NCI-H446 (cell line): ENCODE data around the gene MOB1A.
"Not testable (repeated sequence)": the region's sequence is repeated elsewhere in the genome, so short reads cannot be mapped to it uniquely, and the experiment has no call there.

Experiments used
- DNase-seq, 2 experiments: peaks; one replicate each; lab custom pipeline; 2025; lab: John Stamatoyannopoulos, UW

Gene MOB1A

DNA sequence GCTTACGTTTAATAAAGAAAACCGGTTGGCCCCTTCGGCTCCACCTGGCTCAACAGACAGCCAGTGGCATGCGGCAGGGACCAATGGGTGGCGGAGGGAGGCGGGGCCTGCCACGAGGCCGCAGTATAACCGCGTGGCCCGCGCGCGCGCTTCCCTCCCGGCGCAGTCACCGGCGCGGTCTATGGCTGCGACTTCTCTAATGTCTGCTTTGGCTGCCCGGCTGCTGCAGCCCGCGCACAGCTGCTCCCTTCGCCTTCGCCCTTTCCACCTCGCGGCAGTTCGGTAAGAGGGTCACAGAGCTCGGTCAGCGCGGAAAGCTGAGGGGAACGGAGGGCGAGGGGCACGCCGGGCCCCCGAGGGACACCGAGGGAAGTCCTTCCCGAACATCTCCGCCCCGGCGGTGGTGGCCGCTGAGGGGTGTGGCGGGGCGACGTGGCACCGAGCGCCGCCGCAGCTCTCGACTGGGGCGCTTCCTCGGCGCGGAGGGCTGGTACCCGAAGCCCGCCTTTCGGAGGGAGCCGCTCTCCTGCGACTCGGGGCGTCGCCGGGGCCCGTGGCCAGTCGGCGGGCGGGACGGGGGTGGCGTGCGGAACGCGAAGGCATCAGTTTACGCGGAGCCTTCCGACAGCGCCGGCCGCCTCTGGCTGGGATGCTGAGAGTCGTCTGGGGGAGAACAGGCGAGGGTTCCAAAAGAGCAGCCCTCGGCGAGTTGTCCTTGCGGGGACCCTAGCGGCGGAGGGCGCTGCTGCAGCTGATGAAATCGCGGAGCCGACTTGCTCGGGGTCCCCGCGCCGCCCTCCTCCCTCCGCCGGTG, 20.0 kb upstream of the MOB1A start, which contains the start of gene MTHFD2:
Gene MTHFD2, plus strand, starts transcription at position 155 of the 814 bp plus-strand sequence. Its CDS starts 27 bp downstream, at position 182.
- peak; percentile 93 to 97 for DNase-seq

DNA sequence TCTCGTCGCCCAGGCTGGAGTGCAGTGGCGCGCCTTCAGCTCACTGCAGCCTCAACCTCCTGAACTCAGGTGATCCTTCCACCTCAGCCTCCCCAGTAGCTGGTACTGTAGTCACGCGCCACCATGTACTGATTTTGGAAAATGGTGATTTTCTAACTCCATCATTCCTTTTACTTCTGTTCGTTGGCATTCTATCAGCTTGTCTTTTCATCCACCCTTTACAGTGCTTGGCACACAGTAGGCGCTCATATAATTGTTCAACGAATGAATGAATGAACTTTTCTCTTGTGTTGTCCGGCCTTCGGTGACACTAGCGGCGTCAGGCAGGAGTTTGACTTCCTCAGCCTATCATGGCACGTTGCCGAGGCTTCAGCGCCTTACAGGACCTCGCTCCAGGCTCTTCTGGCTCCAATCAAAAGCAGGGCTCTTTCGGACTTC, 19.4 kb upstream of the MOB1A start:
- DNase-seq: no peak

DNA sequence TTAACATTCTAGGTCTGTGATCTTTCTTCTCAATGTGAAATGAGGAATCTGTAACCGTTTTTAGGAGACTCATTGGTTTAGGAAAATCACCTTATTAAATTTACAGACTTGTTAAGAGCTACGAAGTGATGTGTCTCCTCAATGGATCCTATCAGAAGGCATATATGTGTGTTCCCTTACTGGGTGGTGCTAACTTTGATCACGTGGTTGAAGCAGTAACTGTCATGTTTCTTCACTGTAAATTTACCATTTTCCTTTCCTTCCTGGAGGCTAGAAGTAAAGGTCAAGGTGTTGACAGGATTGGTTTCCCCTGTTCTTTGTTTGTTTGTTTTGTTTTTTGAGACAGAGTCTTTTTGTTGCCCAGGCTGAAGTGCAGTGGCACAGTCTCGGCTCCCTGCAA, 18.4 kb upstream of the MOB1A start:
- no peak for DNase-seq

DNA sequence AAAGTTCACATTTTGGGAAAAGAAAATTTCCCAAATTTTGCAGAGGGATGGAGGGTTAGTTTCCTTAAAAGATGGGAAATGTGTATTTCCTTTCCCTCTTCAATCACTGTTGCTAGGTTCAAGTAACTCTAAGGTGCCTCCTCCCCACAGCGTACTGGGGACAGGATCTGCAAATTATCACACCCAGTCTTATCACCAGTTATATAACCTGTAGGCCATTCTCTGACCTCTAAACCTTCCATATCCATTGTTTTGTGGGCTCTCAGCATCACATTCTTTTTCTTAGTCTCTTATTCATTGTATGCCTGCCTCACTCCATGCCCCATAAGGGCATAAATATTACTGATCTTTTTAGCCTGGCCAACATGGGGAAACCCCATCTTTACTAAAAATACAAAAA, 16.1 kb upstream of the MOB1A start:
- no peak for DNase-seq

- DNase-seq: no peak
These were observed 13.1 kb upstream of the MOB1A start for GRCh38 chr2:74191596-74192380.

DNA sequence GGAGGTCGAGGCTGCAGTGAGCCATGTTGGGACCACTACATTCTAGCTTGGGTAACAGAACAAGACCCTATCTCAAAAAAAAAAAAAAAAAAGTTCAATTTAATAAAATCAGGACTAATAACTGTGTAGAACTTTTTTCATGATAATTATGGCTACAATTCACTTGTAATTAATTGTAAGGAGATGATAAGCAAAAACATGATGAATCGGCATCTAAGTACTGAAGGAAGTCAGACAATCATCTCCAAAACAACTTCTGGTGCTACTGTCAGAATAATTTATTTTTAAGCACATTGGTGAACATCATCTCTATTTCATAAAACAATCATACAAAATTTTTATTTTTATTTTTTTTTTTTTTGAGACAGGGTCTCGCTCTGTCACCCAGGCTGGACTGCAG, 10.0 kb upstream of the MOB1A start:
- DNase-seq: no peak

DNA sequence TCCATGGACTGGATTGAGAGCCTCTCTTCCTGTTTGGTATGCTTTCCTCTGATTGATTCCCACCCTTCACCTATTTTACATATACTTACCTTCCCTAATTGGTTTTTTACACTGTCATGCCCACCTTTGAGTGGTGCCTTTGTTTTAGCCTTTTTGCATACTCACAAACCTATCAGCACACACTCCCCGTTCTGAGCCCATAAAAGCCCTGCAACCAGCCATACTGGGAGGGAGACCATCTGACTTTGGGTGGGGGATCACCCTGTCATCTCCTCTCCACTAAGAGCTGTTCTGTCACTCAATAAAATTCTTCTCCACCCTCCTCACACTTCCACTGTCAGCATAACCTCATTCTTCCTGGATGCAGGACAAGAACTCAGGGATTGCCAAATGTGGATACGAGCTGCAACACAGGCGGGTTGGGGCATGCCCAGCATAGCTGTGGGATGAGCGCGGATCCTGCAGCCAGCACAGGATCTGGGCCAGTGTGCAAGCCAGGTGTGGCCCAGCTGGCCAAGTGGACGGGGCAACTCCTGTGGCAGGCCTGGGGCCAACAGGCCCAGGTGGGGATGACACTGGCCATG, 9.4 kb upstream of the MOB1A start:
- DNase-seq: peak; percentile 82 to 84

- DNase-seq: not testable (repeated sequence)
These were observed 8.0 kb upstream of the MOB1A start for GRCh38 chr2:74186706-74187105.

DNA sequence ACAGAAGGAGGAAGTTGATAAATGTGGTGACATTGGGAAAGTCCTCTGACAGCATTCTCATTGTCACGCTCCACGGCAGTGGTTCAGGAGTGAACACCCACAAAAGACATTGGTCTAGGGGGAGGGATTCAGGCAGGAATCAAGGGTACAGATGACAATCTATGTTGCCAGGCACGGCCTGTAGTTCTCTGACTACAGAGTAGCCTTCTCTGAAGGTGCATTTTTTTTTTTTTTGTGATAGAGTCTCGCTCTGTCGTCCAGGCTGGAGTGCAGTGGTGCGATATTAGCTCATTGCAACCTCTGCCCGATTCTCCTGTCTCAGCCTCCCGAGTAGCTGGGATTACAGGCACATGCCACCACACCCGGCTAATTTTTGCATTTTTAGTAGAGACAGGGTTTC, 7.4 kb upstream of the MOB1A start:
- DNase-seq: no peak

- DNase-seq: no peak
These were observed 5.2 kb upstream of the MOB1A start for GRCh38 chr2:74183878-74184277.

GRCh38 chr2:74181739-74182138, 3.1 kb upstream of the MOB1A start:
- peak; percentile 65 to 92 for DNase-seq

DNA sequence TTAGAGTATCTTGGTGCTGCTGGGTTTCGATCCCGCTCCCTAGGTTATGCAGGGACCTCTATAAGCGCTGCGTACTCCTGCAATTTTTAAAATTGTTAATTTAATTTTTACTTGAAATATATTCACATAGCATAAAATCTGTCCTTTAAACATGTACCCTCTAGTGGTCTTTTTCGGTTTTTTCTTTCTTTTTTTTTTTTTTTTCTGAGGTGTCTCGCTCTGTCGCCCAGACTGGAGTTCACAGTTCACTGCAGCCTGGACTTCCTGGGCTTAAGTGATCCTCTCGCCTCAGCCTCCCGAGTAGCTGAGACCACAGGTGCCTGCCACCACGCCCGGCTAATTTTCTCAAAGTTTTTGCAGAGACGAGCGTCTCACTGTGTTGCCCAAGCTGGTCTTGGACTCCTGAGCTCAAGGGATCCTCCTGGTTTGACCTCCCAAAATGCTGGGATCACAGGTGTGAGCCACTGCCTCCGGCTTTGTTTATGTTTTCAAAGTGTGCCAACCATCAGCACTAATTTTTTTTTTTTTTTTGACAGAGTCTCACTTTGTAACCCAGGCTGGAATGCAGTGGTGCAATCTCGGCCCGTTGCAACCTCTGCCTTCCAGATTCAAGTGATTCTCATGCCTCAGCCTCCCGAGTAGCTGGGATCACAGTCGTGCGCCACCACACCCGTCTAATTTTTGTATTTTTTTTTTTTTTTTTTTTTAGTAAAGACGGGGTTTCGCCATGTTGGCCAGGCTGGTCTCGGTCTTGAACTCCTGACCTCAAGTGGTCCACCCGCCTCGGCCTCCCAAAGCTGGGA, 585 bp upstream of the MOB1A start:
- DNase-seq: no peak

DNA sequence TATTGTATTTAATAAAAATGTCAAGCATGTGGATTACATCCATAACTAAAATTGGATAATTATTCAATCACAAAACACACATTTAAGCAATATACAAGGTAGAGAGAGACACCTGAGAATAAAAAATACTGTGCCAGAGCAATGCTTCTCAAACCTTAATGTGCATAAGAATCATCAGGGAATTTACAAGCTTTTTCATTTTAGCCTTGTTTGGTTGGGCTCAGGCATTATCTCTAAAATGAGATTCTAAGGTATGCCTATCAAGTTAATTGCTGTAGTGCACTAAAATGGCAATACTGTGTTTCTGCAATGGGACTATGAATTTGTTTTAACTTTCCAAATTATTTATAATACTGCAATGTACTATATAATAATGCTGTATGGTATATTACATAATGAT, 983 bp downstream of the MOB1A start:
- DNase-seq: no peak

DNA sequence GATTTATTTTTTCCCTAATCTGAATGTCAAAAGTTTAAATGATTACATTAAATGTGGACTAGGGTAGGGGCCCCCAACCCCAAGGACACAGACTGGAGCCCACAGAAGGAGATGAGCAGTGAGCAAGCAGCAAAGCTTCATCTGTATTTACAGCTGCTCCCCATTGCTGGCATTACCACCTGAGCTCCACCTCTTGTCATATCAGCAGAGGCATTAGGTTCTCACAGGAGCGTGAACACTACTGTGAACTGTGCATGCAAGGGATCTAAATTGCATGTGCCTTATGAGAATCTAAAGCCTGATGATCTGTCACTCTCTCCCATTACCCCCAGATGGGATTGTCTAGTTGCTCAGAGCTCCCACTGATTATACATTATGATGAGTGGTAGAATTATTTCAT, 3.8 kb downstream of the MOB1A start:
- no peak for DNase-seq

DNA sequence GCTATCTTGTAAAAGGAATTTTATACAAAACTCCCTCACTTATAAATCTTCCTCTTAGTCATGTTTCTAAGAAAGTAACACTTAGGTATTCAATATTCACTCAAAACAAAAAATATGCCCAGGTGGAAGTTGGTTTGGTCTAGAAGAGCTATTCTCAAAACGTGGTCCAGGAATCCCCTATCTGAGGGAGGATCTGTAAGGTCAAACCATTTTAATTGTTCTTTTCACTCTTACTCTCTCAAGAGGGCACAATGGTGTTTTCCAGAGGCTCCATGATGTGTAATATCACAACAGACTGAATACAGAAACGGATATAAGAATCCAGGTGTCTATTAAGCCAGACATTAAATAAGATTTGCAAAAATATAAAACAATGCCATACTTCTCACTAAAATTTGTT, 9.9 kb downstream of the MOB1A start:
- no peak for DNase-seq

DNA sequence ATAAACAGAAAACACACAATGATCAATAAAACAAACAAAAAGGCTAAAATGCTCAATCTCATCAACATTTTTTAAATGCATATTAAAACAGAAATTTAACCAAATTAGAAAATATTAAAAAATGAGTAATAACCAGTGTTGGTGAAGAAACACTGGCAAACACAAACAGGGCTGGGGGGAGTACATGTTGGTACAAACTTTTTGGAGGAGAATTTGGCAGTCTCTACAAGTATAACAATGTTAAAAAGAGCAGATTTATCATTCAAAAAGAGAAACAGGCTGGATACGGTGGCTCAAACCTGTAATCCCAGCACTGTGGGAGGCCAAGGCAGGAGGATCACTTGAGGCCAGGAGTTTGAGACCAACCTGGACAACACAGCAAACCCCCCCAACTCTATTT, 13.9 kb downstream of the MOB1A start:
- no peak for DNase-seq

DNA sequence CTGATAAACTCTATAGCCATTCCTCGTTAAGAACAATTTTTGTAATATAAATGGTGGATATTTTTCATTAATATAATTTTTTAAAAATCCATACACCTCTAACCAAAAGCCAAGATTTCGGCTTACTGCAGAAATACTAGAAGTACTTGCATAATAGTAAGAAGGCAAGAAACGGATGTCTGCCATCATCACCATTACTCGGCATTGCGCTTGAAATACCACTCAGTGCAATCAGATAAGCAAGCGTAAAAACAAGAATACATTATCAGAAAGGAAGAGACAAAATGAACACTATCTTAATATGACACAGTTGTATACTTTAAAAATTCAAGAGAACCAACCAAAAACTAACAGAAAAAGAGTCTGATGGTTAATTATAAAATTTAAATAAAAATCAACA, 15.7 kb downstream of the MOB1A start:
- DNase-seq: no peak

GRCh38 chr2:74155830-74156229, 22.8 kb downstream of the MOB1A start:
- DNase-seq: no peak

GRCh38 chr2:74152954-74153353, 25.7 kb downstream of the MOB1A start:
- no peak for DNase-seq

DNA sequence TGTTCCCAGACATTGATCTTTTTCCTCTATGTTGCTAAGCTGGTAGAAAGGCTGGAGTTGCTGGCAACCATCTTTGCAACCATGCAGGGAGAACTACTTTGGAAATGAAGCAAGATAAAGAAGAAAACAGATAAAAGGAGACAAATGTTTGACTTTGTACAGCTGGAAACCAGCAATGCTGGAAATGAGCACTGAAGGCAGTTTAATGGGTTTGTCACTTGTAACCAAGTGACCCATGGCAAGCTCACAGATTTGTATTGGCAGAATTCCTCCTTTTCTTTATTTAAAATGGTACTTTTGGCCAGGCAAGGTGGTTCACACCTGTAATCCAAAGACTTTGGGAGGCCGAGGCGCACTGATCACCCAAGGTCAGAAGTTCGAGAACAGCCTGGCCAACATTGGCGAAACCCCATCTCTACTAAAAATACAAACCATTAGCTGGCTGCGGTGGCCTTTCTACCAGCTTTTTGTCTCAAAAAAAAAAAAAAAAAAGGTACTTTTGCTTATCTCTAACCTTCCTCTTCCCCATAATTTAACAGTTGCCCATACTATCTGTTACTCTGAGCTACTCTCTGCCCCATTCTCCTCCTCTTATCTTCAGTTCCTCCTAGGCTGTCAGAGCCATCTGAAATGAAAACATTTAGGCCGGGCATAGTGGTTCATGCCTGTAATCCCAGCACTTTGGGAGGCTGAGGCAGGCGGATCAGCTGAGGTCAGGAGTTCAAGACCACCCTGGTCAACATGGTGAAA, 28.9 kb downstream of the MOB1A start:
- DNase-seq: no peak

- DNase-seq: no peak
These were observed 29.5 kb downstream of the MOB1A start for GRCh38 chr2:74149247-74149525.
